Right lobe of liver (tissue), 6 donors: Measurements from ENCODE around the gene KRTAP9-8. TPM values are rescaled to one million over a fixed set of nuclear protein-coding genes. Genes with fewer than 3 reads are reported as not detected.
"Not testable (repeated sequence)": the region's sequence is repeated elsewhere in the genome, so short reads cannot be mapped to it uniquely, and the experiment has no call there.

Source experiments
- ATAC-seq, 4 donors: fragments of 200-7000 bp; cut with Tn5 transposase; one replicate each; pipeline ENCODE4 v1.9.1; 2020; ENCODE audit warnings: mild to moderate bottlenecking in 4 of 4, moderate library complexity in 4 of 4
- DNase-seq, 3 donors: peaks; one replicate each; pipeline ENCODE4 v3.0.0-alpha.2; 2020
- H3K27ac ChIP-seq, 3 donors: fragments of 200-600 bp; one replicate each; pipeline ENCODE4 v1.8.0; 2022
- H3K27me3 ChIP-seq, 2 donors: fragments of 200-600 bp; one replicate each; pipeline ENCODE4 v1.8.0; 2022
- H3K36me3 ChIP-seq, 4 donors: fragments of 200-600 bp; sonication (generic) in 1 of 4; one replicate each; pipeline versions ENCODE4 v1.5.1 to v1.8.0; 2017 to 2022; ENCODE audit warnings: control low read depth in 1 of 4
- H3K4me1 ChIP-seq, 4 donors: fragments of 200-600 bp; sonication (generic) in 1 of 4; one replicate each; pipeline versions ENCODE4 v1.5.1 to v1.8.0; 2017 to 2022; ENCODE audit warnings: control low read depth in 1 of 4
- H3K4me3 ChIP-seq, 3 donors: fragments of 200-600 bp; one replicate each; pipeline ENCODE4 v1.8.0; 2022
- H3K9me3 ChIP-seq, 4 donors: fragments of 200-600 bp; sonication (generic) in 1 of 4; one replicate each; pipeline versions ENCODE4 v1.5.1 to v1.8.0; 2017 to 2022; ENCODE audit warnings: control low read depth in 1 of 4
- CTCF ChIP-seq, 4 donors: fragments of 200-600 bp in 3 of 4; fragments of 450-650 bp in 1 of 4; IDR thresholded peaks; one replicate each; pipeline versions ENCODE4 v1.5.1 to v1.8.0; 2016 to 2022; ENCODE audit warnings: antibody characterized with exemption in 4 of 4, mild to moderate bottlenecking in 2 of 4
- POLR2A ChIP-seq: fragments of 450-650 bp; IDR thresholded peaks from one replicate; pipeline ENCODE4 v1.6.1; 2017; ENCODE audit warnings: antibody characterized with exemption, mild to moderate bottlenecking
- WGBS: methylation state at CpG from one replicate; pipeline ENCODE4 v1.1.6; 2018; ENCODE audit warnings: low coverage, low lambda C conversion rate; ENCODE audit not compliant: insufficient coverage; ENCODE audit errors: missing lambda C conversion rate; 5-methylcytosine and 5-hydroxymethylcytosine counted together
- intact Hi-C, 2 donors: fragments of 100-400 bp; cut with DNase I; formaldehyde crosslinking; loops; one replicate each; pipeline versions ENCODE4 v1.11.2 to v1.14.1; 2022
- total RNA-seq, 6 experiments: library from RNA; depleted of rRNA in 2 of 6; stranded (reverse); fragments of >200 nt in 2 of 6; fragmentation: NEBNext Ultra II Directional in 3 of 6; extraction: Animal tissue kit (Norgen Biotek cat#: 25700) in 3 of 6; gene quantifications; one replicate each; pipeline versions ENCODE4 v1.1.0 to v1.2.4, GENCODE V29; 2016 to 2023
- donor health status: DM: no; HTN: yes; CAD: no.
- donor health status: DM: no; HTN: no; CAD: no.
- donor health status: DM: no; HTN: no; CAD: no.
- donor health status: DM: no; HTN: yes; CAD: no.
- donor health status: DM: no; HTN: yes; CAD: no.

The KRTAP9-8 gene
- total RNA-seq, 6 experiments from 2014 or later: not detected

- Histone ChIP-seq H3K4me1 (no peaks in the 10 kb centered on the region), H3K27me3 (no peaks in the 10 kb centered on the region), H3K27ac (no peak overlapping the region), H3K4me3 (no peak overlapping the region), H3K36me3 (no peaks in the 10 kb centered on the region), H3K9me3 (no peaks in the 10 kb centered on the region)
- DNase-seq (no peak), ATAC-seq (no peak)
- 76% methylated on average over 4 of the region's 6 CpGs for WGBS
- intact Hi-C loops: no loop called here
- TF ChIP-seq POLR2A: no peak
- no peak for TF ChIP-seq CTCF (IDR thresholded peaks at IDR 0.05)
Measured at GRCh38 chr17:41226051-41226450, 11.7 kb upstream of the KRTAP9-8 start.

- ATAC-seq, DNase-seq, H3K4me1 ChIP-seq, intact Hi-C loops, H3K27ac ChIP-seq, H3K4me3 ChIP-seq, H3K27me3 ChIP-seq, H3K36me3 ChIP-seq, H3K9me3 ChIP-seq: not testable (repeated sequence)
- WGBS: no CpG with 5 or more reads among the region's 4 CpGs
Measured at GRCh38 chr17:41226598-41227095, 11.2 kb upstream of the KRTAP9-8 start, which contains the start of gene KRTAP9-2. Gene KRTAP9-2 (plus strand): TSS chr17:41226648. CDS start chr17:41226655, 7 bp downstream.

- no peak for TF ChIP-seq CTCF (IDR thresholded peaks at IDR 0.05)
- TF ChIP-seq POLR2A: no peak
- Histone ChIP-seq H3K4me3 (no peak overlapping the region), H3K4me1 (no peaks in the 10 kb centered on the region), H3K9me3 (no peaks in the 10 kb centered on the region), H3K27me3 (no peaks in the 10 kb centered on the region), H3K36me3 (no peaks in the 10 kb centered on the region), H3K27ac (no peak overlapping the region)
- no peak for DNase-seq
- intact Hi-C loops: no loop called here
- ATAC-seq: no peak
Measured at GRCh38 chr17:41230094-41230493, 7.7 kb upstream of the KRTAP9-8 start.

GRCh38 chr17:41231731-41232130, 6.1 kb upstream of the KRTAP9-8 start:
- H3K36me3 ChIP-seq: no peaks in the 10 kb centered on the region
- no peaks in the 10 kb centered on the region for H3K9me3 ChIP-seq
- no peaks in the 10 kb centered on the region for H3K4me1 ChIP-seq
- H3K4me3 ChIP-seq: no peak overlapping the region
- 64% methylated on average over 4 of the region's 6 CpGs for WGBS
- ATAC-seq (no peak), DNase-seq (no peak)
- no peak overlapping the region for H3K27ac ChIP-seq
- intact Hi-C loops: no loop called here
- H3K27me3 ChIP-seq: no peaks in the 10 kb centered on the region
- TF ChIP-seq CTCF (IDR thresholded peaks at IDR 0.05) (no peak), POLR2A (no peak)

- H3K4me1 ChIP-seq, H3K4me3 ChIP-seq, H3K36me3 ChIP-seq, ATAC-seq, H3K9me3 ChIP-seq, H3K27me3 ChIP-seq, DNase-seq, H3K27ac ChIP-seq, intact Hi-C loops: not testable (repeated sequence)
- WGBS: no CpG with 5 or more reads among the region's 1 CpG
Measured at GRCh38 chr17:41232399-41233105, 5.2 kb upstream of the KRTAP9-8 start, which contains the start of gene KRTAP9-3. Gene KRTAP9-3 (plus strand): TSS chr17:41232449. CDS start chr17:41232502, 53 bp downstream.

- 50% methylated on average over 1 of the region's 4 CpGs for WGBS
- H3K4me3 ChIP-seq, H3K27me3 ChIP-seq, ATAC-seq, H3K9me3 ChIP-seq, DNase-seq, H3K27ac ChIP-seq, H3K4me1 ChIP-seq, intact Hi-C loops, H3K36me3 ChIP-seq: not testable (repeated sequence)
Measured at GRCh38 chr17:41237116-41237515, 683 bp upstream of the KRTAP9-8 start.

- H3K9me3 ChIP-seq, H3K4me3 ChIP-seq, DNase-seq, ATAC-seq, H3K36me3 ChIP-seq, intact Hi-C loops, H3K27ac ChIP-seq, H3K27me3 ChIP-seq, H3K4me1 ChIP-seq: not testable (repeated sequence)
- 15% methylated on average over 2 of the region's 2 CpGs for WGBS
Measured at GRCh38 chr17:41246995-41247787, 9.4 kb downstream of the KRTAP9-8 start.

- intact Hi-C loops, H3K4me3 ChIP-seq, H3K9me3 ChIP-seq, H3K4me1 ChIP-seq, H3K36me3 ChIP-seq, H3K27me3 ChIP-seq, H3K27ac ChIP-seq, ATAC-seq, DNase-seq: not testable (repeated sequence)
- 80% methylated on average over 1 of the region's 2 CpGs for WGBS
Measured at GRCh38 chr17:41249637-41250240, 11.9 kb downstream of the KRTAP9-8 start, which contains the start of gene KRTAP9-4. Gene KRTAP9-4 (plus strand): TSS chr17:41249687. CDS start chr17:41249721, 34 bp downstream.
